ENCODE measurements around the gene MYH7.

The MYH7 gene

DNA sequence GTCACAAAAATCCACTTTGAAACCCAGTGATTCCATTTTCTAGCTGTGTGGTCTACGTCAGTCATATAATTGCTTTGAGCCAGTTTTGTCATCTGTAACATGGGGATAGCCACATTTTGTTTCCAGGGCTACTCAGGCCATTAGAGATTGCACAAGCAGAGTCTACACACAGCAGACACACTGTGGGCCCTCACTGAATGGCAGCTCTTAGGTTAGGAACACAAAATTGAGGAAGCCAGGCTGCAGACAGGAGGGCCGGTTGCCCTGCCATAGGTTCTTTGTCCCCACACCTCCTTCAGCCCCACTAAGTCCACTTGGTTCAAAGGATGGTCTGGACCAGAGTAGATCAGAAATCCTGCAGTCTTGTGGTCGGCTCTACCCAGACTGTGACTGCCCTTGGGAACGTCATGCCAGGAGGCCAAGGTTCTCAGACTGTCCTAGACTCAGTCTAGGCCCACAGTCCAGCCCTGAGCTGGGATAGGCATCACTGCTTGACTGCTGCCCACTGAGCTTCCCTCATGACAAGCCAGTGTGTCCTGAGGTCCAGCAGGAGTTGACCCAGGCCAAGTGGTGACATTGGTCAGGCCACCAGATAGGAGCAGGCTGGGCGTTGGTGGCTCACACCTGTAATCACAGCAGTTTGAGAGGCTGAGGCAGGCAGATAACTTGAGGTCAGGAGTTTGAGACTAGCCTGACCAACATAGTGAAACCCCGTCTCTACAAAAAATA, 3.8 kb upstream of the MYH7 start:
- TF ChIP-seq, protein P1, sequence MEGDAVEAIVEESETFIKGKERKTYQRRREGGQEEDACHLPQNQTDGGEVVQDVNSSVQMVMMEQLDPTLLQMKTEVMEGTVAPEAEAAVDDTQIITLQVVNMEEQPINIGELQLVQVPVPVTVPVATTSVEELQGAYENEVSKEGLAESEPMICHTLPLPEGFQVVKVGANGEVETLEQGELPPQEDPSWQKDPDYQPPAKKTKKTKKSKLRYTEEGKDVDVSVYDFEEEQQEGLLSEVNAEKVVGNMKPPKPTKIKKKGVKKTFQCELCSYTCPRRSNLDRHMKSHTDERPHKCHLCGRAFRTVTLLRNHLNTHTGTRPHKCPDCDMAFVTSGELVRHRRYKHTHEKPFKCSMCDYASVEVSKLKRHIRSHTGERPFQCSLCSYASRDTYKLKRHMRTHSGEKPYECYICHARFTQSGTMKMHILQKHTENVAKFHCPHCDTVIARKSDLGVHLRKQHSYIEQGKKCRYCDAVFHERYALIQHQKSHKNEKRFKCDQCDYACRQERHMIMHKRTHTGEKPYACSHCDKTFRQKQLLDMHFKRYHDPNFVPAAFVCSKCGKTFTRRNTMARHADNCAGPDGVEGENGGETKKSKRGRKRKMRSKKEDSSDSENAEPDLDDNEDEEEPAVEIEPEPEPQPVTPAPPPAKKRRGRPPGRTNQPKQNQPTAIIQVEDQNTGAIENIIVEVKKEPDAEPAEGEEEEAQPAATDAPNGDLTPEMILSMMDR (IDR thresholded peaks at IDR 0.05; ENCODE audit: low read depth, low read length), result no peak
- TF ChIP-seq POLR2A (IDR thresholded peaks at IDR 0.05; ENCODE audit: extremely low read depth, insufficient read length) (no peak), MYC (IDR thresholded peaks at IDR 0.05; ENCODE audit: low read depth, low read length) (no peak), MAX (IDR thresholded peaks at IDR 0.05; ENCODE audit: low read depth, low read length) (no peak)
- no peak for DNase-seq (ENCODE audit: low read depth)

DNA sequence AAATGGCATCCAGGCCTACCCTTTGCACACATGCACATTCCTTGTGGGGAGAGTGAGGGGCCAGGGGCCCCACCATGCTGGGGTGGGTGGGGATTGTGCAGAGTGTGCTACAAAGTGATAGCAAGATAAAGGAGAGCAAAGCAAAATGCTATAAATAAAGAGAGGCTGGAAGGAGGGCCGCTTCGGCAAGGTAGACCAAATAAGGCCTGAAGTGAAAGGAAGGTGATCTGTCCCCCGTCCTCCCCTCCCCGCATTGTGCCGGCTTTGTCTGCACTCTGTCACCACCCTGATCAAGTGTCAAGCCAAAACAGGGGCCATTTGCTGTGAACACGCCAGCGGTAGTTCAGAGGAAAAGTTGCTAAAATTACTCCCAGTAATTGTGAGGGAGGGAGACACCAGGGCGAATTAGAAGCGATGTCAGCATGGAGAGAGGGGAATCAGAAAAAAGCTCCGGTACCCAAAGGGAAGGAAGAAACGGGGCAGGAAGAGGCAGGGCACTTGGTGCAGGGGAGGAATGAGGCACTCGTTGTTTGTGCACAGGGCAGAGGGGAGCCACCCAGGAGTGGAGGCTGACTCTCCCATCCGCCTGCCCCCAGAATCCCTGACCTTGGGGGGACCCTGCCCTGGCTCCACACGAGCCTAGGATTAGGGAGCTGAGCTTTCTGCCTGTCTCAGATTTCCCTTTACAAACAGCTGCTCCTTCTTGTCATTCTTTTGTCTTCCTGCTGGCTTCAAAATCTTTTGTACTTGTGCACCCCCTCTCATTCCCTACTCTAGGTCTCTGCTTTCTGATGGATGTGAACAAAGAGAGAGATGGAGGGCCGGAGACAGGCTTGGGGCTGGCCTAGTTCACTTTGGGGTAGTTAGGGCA, 2.9 kb upstream of the MYH7 start:
- TF ChIP-seq MAX (IDR thresholded peaks at IDR 0.05; ENCODE audit: low read depth, low read length), result no peak
- TF ChIP-seq, protein P1 (IDR thresholded peaks at IDR 0.05; ENCODE audit: low read depth, low read length), result no peak
- no peak for TF ChIP-seq MYC (IDR thresholded peaks at IDR 0.05; ENCODE audit: low read depth, low read length)
- TF ChIP-seq POLR2A (IDR thresholded peaks at IDR 0.05; ENCODE audit: extremely low read depth, insufficient read length), result no peak
- no peak for DNase-seq (ENCODE audit: low read depth)
- no peak overlapping the region for H3K4me3 ChIP-seq (ENCODE audit: low read depth, low read length)

More for the DNA sequence above, 3.8 kb upstream of the MYH7 start:
- H3K4me3 ChIP-seq (ENCODE audit: low read depth, low read length), result no peak overlapping the region

- H3K4me3 ChIP-seq (ENCODE audit: low read depth, low read length), result no peak overlapping the region
- TF ChIP-seq, protein P1 (IDR thresholded peaks at IDR 0.05; ENCODE audit: low read depth, low read length), result no peak
- TF ChIP-seq POLR2A (IDR thresholded peaks at IDR 0.05; ENCODE audit: extremely low read depth, insufficient read length) (no peak), MYC (IDR thresholded peaks at IDR 0.05; ENCODE audit: low read depth, low read length) (no peak), MAX (IDR thresholded peaks at IDR 0.05; ENCODE audit: low read depth, low read length) (no peak)
- no peak for DNase-seq (ENCODE audit: low read depth)
These were observed 2.0 kb upstream of the MYH7 start for GRCh38 chr14:23437133-23438100.

GRCh38 chr14:23436327-23437132, 1.1 kb upstream of the MYH7 start:
- no peak for DNase-seq (ENCODE audit: low read depth)
- H3K4me3 ChIP-seq (ENCODE audit: low read depth, low read length), result no peak overlapping the region
- TF ChIP-seq MYC (IDR thresholded peaks at IDR 0.05; ENCODE audit: low read depth, low read length), result no peak
- TF ChIP-seq POLR2A (IDR thresholded peaks at IDR 0.05; ENCODE audit: extremely low read depth, insufficient read length), result no peak
- no peak for TF ChIP-seq MAX (IDR thresholded peaks at IDR 0.05; ENCODE audit: low read depth, low read length)
- TF ChIP-seq, protein P1 (IDR thresholded peaks at IDR 0.05; ENCODE audit: low read depth, low read length), result no peak

Measured in NB4 (cell line).